K562 (cell line): ENCODE results near the gene PGGHG. TPM values are rescaled to one million over a fixed set of nuclear protein-coding genes. Genes with fewer than 3 reads are reported as not detected.

Source experiments
- BHLHE40 ChIP-seq: IDR thresholded peaks from 2 replicates; pipeline ENCODE4 v1.6.1; 2011; ENCODE audit warnings: low read length, improper control_type of control experiment
- CBFA2T3 ChIP-seq: fragments of 450-650 bp; IDR thresholded peaks from 2 replicates; pipeline ENCODE4 v1.6.1; 2017
- COPS2 ChIP-seq: fragments of 450-650 bp; conservative IDR thresholded peaks from 2 replicates; pipeline ENCODE4 v1.6.1; 2016; ENCODE audit warnings: mild to moderate bottlenecking, moderate library complexity
- EGR1 ChIP-seq: fragments of 450-650 bp; conservative IDR thresholded peaks from 2 replicates; pipeline ENCODE4 v1.6.1; 2017; ENCODE audit warnings: mild to moderate bottlenecking
- FOXK2 ChIP-seq, 2 experiments: fragments of 450-650 bp; IDR thresholded peaks in 1 of 2; conservative IDR thresholded peaks in 1 of 2; 2 replicates each; pipeline ENCODE4 v1.6.1; 2016; ENCODE audit warnings: low read depth in 2 of 2, mild to moderate bottlenecking in 1 of 2
- GATAD2A ChIP-seq: fragments of 450-650 bp; IDR thresholded peaks from 2 replicates; pipeline ENCODE4 v1.6.1; 2017
- GTF2E2 ChIP-seq: fragments of 200-800 bp; sonication (Bioruptor generic); IDR thresholded peaks from 2 replicates; pipeline ENCODE4 v1.6.1; 2016; ENCODE audit warnings: missing genetic modification characterization, missing compliant biosample characterization
- NRF1 ChIP-seq, 2 experiments: fragments of 450-650 bp; IDR thresholded peaks in 1 of 2; conservative IDR thresholded peaks in 1 of 2; 2 replicates each; pipeline ENCODE4 v1.6.1; 2014; ENCODE audit warnings: mild to moderate bottlenecking in 2 of 2
- PCBP2 ChIP-seq: fragments of 200-400 bp; formaldehyde crosslinking; IDR thresholded peaks from 2 replicates; pipeline ENCODE4 v1.6.1; 2018; ENCODE audit warnings: low read length, low read depth, mild to moderate bottlenecking, moderate library complexity; ENCODE audit not compliant: poor library complexity, severe bottlenecking
- PHB2 ChIP-seq: fragments of 450-650 bp; IDR thresholded peaks from 2 replicates; pipeline ENCODE4 v1.6.1; 2017; ENCODE audit warnings: low read depth
- PHF21A ChIP-seq: fragments of 450-650 bp; IDR thresholded peaks from 2 replicates; pipeline ENCODE4 v1.6.1; 2017; ENCODE audit warnings: low read depth, borderline replicate concordance
- SNAPC5 ChIP-seq: fragments of 250-450 bp; sonication (Bioruptor Pico); IDR thresholded peaks from 2 replicates; pipeline ENCODE4 v1.8.0; 2021; ENCODE audit warnings: moderate library complexity, mild to moderate bottlenecking, inconsistent platforms
- SNRNP70 ChIP-seq: fragments of 200-400 bp; formaldehyde crosslinking; optimal IDR thresholded peaks from 2 replicates; pipeline ENCODE3; 2017; ENCODE audit warnings: low read depth, low read length
- SPI1 ChIP-seq: IDR thresholded peaks from 2 replicates; pipeline ENCODE4 v1.6.1; 2011; ENCODE audit warnings: low read depth, low read length, control low read depth, borderline replicate concordance
- TFAP4 ChIP-seq: sonication (generic); formaldehyde crosslinking; IDR thresholded peaks from 2 replicates; pipeline ENCODE4 v1.8.0; 2022; ENCODE audit warnings: missing genetic modification reagents, mild to moderate bottlenecking, moderate library complexity, borderline replicate concordance
- UBTF ChIP-seq, 2 experiments: IDR thresholded peaks; 2 replicates each; pipeline ENCODE4 v1.6.1; 2012; ENCODE audit warnings: improper control_type of control experiment in 2 of 2, low read depth in 2 of 2, low read length in 2 of 2, borderline replicate concordance in 1 of 2
- ZFX ChIP-seq: sonication (generic); formaldehyde crosslinking; IDR thresholded peaks from 2 replicates; pipeline ENCODE4 v1.8.0; 2022; ENCODE audit warnings: mild to moderate bottlenecking, missing genetic modification reagents, moderate library complexity
- ZNF124 ChIP-seq: sonication (generic); formaldehyde crosslinking; IDR thresholded peaks from 2 replicates; pipeline ENCODE4 v1.8.1; 2022; ENCODE audit warnings: missing genetic modification reagents
- ZNF444 ChIP-seq: fragments of 250-450 bp; sonication (Bioruptor Pico); IDR thresholded peaks from 2 replicates; pipeline ENCODE4 v1.4.0; 2020; ENCODE audit warnings: mild to moderate bottlenecking, moderate library complexity
- ZNF592 ChIP-seq: fragments of 450-650 bp; IDR thresholded peaks from 2 replicates; pipeline ENCODE4 v1.6.1; 2017; ENCODE audit warnings: antibody characterized with exemption, mild to moderate bottlenecking
- polyA plus RNA-seq, 8 experiments: library from polyadenylated mRNA; depleted of rRNA in 4 of 8; stranded (reverse) in 5 of 8; unstranded in 3 of 8; fragments of >200 nt; fragmentation: Nextera tagmentation in 2 of 8; fragmentation: Illumina TruSeq in 1 of 8; extraction: Ambion mirVana in 2 of 8; extraction: Trizol in 1 of 8; gene quantifications; 2 replicates each; pipeline versions ENCODE4 v1.2.1 to v1.2.3, GENCODE V29; 2011 to 2014; ENCODE audit warnings: inconsistent platforms in 1 of 8, missing spikeins in 1 of 8
- total RNA-seq, 7 experiments: library from RNA; depleted of rRNA in 6 of 7; stranded (reverse); fragments of >200 nt in 6 of 7; fragmentation: Illumina TruSeq in 2 of 7; extraction: Trizol in 2 of 7; gene quantifications; 2 replicates each; pipeline versions ENCODE4 v1.2.1 to v1.2.3, GENCODE V29; 2011 to 2021; ENCODE audit warnings: low replicate concordance in 1 of 7

PGGHG gene
- total and polyA plus RNA-seq, 9 of the 15 experiments (the other 6 are each of a cell fraction or from before 2014, with no cell fraction given) = 0.38 to 85.1 (median 18.1) TPM

GRCh38 chr11:335779-336658 is 47.1 kb downstream of the PGGHG start (continued):
- TF ChIP-seq UBTF (IDR thresholded peaks at IDR 0.05; ENCODE audit: borderline replicate concordance in 1 of 2, low read depth in 2 of 2, low read length in 2 of 2) = no peak
- no peak for TF ChIP-seq ZNF444 (CRISPR knock-in tag)
- TF ChIP-seq NRF1 (conservative IDR thresholded peaks at IDR 0.05 in 1 of 2, IDR thresholded peaks at IDR 0.05 in 1 of 2) = peak; percentile 26 to 36; a peak in 1 of 4 replicates
- TF ChIP-seq COPS2 = no peak
- no peak for TF ChIP-seq FOXK2 (conservative IDR thresholded peaks at IDR 0.05 in 1 of 2, IDR thresholded peaks at IDR 0.05 in 1 of 2; ENCODE audit: low read depth in 2 of 2)
- TF ChIP-seq SPI1 = 0 out of 2 replicates have a peak, but pooled peaks have one; percentile 10
- peak; percentile 31; the same call in 1 of the 2 replicates for TF ChIP-seq ZFX (CRISPR knock-in tag)
- peak; percentile 65 for TF ChIP-seq ZNF592
- no peak for TF ChIP-seq PHF21A
- TF ChIP-seq TFAP4 (CRISPR knock-in tag) = peak; percentile 21; the same call in 1 of the 2 replicates
- peak; percentile 80 for TF ChIP-seq GATAD2A
- TF ChIP-seq GTF2E2 (tag) = no peak
- peak; percentile 18; the same call in 1 of the 2 replicates for TF ChIP-seq CBFA2T3
- no peak for TF ChIP-seq PCBP2
- no peak for TF ChIP-seq PHB2
- TF ChIP-seq SNAPC5 (CRISPR knock-in tag) = no peak
- no peak for TF ChIP-seq ZNF124
- peak; percentile 86 for TF ChIP-seq EGR1
- TF ChIP-seq BHLHE40 = peak; percentile 37; the same call in 1 of the 2 replicates
- TF ChIP-seq SNRNP70 = no peak
